ENCODE measurements around the gene LSM3. TPM values are rescaled to one million over a fixed set of nuclear protein-coding genes. Genes with fewer than 3 reads are reported as not detected.

LSM3 gene
- total RNA-seq, 2 experiments from 2014 or later = 12.4 to 21.9 TPM

- no peak for TF ChIP-seq CTCF (conservative IDR thresholded peaks at IDR 0.05; ENCODE audit: low read length)
- no peak for TF ChIP-seq EZH2phosphoT487 (IDR thresholded peaks at IDR 0.05; ENCODE audit: borderline replicate concordance, low read depth, low read length)
- Histone ChIP-seq H3K79me2 (ENCODE audit: insufficient read depth, low read depth, low read length) (no peaks in the 10 kb centered on the region), H3K4me1 (ENCODE audit: insufficient read depth, low read length, poor library complexity, severe bottlenecking) (peaks cover 3% of the 10 kb centered on the region), H3K9me2 (ENCODE audit: insufficient read depth, low read length) (no peaks in the 10 kb centered on the region), H3K9me3 (ENCODE audit: low read length) (0 out of 2 replicates have a peak, but pooled peaks cover 8% of the 10 kb centered on the region), H2AFZ (ENCODE audit: low read length) (no peak overlapping the region), H4K20me1 (ENCODE audit: insufficient read depth, low read length) (no peaks in the 10 kb centered on the region), H3K4me2 (ENCODE audit: low read length) (no peak overlapping the region), H3K36me3 (ENCODE audit: insufficient read depth, low read length) (no peaks in the 10 kb centered on the region), H3K27ac (ENCODE audit: low read depth, low read length, poor library complexity, severe bottlenecking) (no peak overlapping the region), H3K4me3 (ENCODE audit: low read depth, low read length, poor library complexity, severe bottlenecking) (no peak overlapping the region)
- no peak for DNase-seq (ENCODE audit: low spot score)
- intact Hi-C loops (cut with micrococcal nuclease; ENCODE audit: unreplicated experiment) = no loop called here
- ChIA-PET POLR2A (interaction anchor here (0.6 to 1.3 kb wide), 2 partner anchors 19 to 475 kb away, joined by 3 read pairs; no protein-coding TSS in a partner anchor), CTCF (ENCODE audit: unreplicated experiment) (no interaction called here)
- BruUV-seq (replicated peaks) = no TSS peak
These were observed 56.6 kb downstream of the LSM3 start for GRCh38 chr3:14235003-14235911.

GRCh38 chr3:14235912-14236295 is 57.3 kb downstream of the LSM3 start:
- TF ChIP-seq EZH2phosphoT487 (IDR thresholded peaks at IDR 0.05; ENCODE audit: borderline replicate concordance, low read depth, low read length) (no peak), CTCF (conservative IDR thresholded peaks at IDR 0.05; ENCODE audit: low read length) (no peak)
- H4K20me1 ChIP-seq (ENCODE audit: insufficient read depth, low read length) = no peaks in the 10 kb centered on the region
- CTCF ChIA-PET (ENCODE audit: unreplicated experiment) = no interaction called here
- H3K79me2 ChIP-seq (ENCODE audit: insufficient read depth, low read depth, low read length) = no peaks in the 10 kb centered on the region
- no peak overlapping the region for H2AFZ ChIP-seq (ENCODE audit: low read length)
- POLR2A ChIA-PET = interaction anchor here (0.6 kb wide), 1 partner anchor 476 kb away, joined by 3 read pairs; no protein-coding TSS in a partner anchor
- no peak overlapping the region for H3K4me2 ChIP-seq (ENCODE audit: low read length)
- no peaks in the 10 kb centered on the region for H3K9me2 ChIP-seq (ENCODE audit: insufficient read depth, low read length)
- H3K36me3 ChIP-seq (ENCODE audit: insufficient read depth, low read length) = no peaks in the 10 kb centered on the region
- peaks cover 3% of the 10 kb centered on the region for H3K4me1 ChIP-seq (ENCODE audit: insufficient read depth, low read length, poor library complexity, severe bottlenecking)
- H3K9me3 ChIP-seq (ENCODE audit: low read length) = 0 out of 2 replicates have a peak, but pooled peaks cover 8% of the 10 kb centered on the region
- no peak overlapping the region for H3K27ac ChIP-seq (ENCODE audit: low read depth, low read length, poor library complexity, severe bottlenecking)
- DNase-seq (ENCODE audit: low spot score) = no peak
- no peak overlapping the region for H3K4me3 ChIP-seq (ENCODE audit: low read depth, low read length, poor library complexity, severe bottlenecking)
- BruUV-seq (replicated peaks) = no TSS peak
- intact Hi-C loops (cut with micrococcal nuclease; ENCODE audit: unreplicated experiment) = no loop called here

GRCh38 chr3:14236902-14237301 is 58.3 kb downstream of the LSM3 start:
- ChIA-PET POLR2A (no interaction called here), CTCF (ENCODE audit: unreplicated experiment) (no interaction called here)
- BruUV-seq (replicated peaks) = no TSS peak
- 0 out of 2 replicates have a peak, but pooled peaks cover 8% of the 10 kb centered on the region for H3K9me3 ChIP-seq (ENCODE audit: low read length)
- DNase-seq (ENCODE audit: low spot score) = no peak
- H3K36me3 ChIP-seq (ENCODE audit: insufficient read depth, low read length) = no peaks in the 10 kb centered on the region
- no peak overlapping the region for H3K4me3 ChIP-seq (ENCODE audit: low read depth, low read length, poor library complexity, severe bottlenecking)
- intact Hi-C loops (cut with micrococcal nuclease; ENCODE audit: unreplicated experiment) = no loop called here
- H4K20me1 ChIP-seq (ENCODE audit: insufficient read depth, low read length) = no peaks in the 10 kb centered on the region
- no peak for TF ChIP-seq EZH2phosphoT487 (IDR thresholded peaks at IDR 0.05; ENCODE audit: borderline replicate concordance, low read depth, low read length)
- TF ChIP-seq CTCF (conservative IDR thresholded peaks at IDR 0.05; ENCODE audit: low read length) = no peak
- no peak overlapping the region for H3K4me2 ChIP-seq (ENCODE audit: low read length)
- H3K4me1 ChIP-seq (ENCODE audit: insufficient read depth, low read length, poor library complexity, severe bottlenecking) = no peaks in the 10 kb centered on the region
- H3K27ac ChIP-seq (ENCODE audit: low read depth, low read length, poor library complexity, severe bottlenecking) = no peak overlapping the region
- H3K9me2 ChIP-seq (ENCODE audit: insufficient read depth, low read length) = no peaks in the 10 kb centered on the region
- no peak overlapping the region for H2AFZ ChIP-seq (ENCODE audit: low read length)
- no peaks in the 10 kb centered on the region for H3K79me2 ChIP-seq (ENCODE audit: insufficient read depth, low read depth, low read length)
